A549 (cell line): ENCODE results near the gene CAT. TPM values are rescaled to one million over a fixed set of nuclear protein-coding genes. Genes with fewer than 3 reads are reported as not detected.

Experiments used
- ATAC-seq, 2 experiments: fragments of 200-7000 bp in 1 of 2; fragments of >200 bp in 1 of 2; cut with Nextera tagmentation in 1 of 2; cut with Tn5 transposase in 1 of 2; 3 replicates each; pipeline versions ENCODE4 v1.8.0 to v1.9.1; 2018 to 2020; ENCODE audit warnings: mild to moderate bottlenecking in 1 of 2, moderate library complexity in 1 of 2
- CTCF ChIA-PET: fragments of 300-600 bp; sonication (Branson Sonifier 250); formaldehyde crosslinking; extraction: SDS; loops from one replicate; lab custom pipeline; 2021; ENCODE audit warnings: antibody characterized with exemption, inconsistent platforms; lab: Yijun Ruan, JAX
- POLR2A ChIA-PET: fragments of 350-600 bp; formaldehyde crosslinking; extraction: SDS; loops from one replicate; lab custom pipeline; 2021; ENCODE audit warnings: antibody characterized with exemption, inconsistent platforms; lab: Yijun Ruan, JAX
- DNase-seq, 2 experiments: peaks; one replicate each; pipeline versions ENCODE4 v3.0.0 to v3.0.0-alpha.2; 2011 to 2016; ENCODE audit warnings: low read depth in 1 of 2, low spot score in 1 of 2
- FAIRE-seq: peaks from 2 replicates; lab custom pipeline; 2011; peaks lifted over from hg19 to GRCh38; lab: Jason Lieb, UNC
- H3K27ac ChIP-seq, 2 experiments: fragments of >200 bp; sonication (Bioruptor Twin); formaldehyde crosslinking; 3 replicates each; pipeline ENCODE4 v1.5.1; 2016 to 2017
- H3K4me1 ChIP-seq: fragments of >200 bp; sonication (Bioruptor Twin); formaldehyde crosslinking; 3 replicates; pipeline ENCODE4 v1.6.1; 2016
- H3K4me2 ChIP-seq: fragments of >200 bp; sonication (Bioruptor Twin); formaldehyde crosslinking; 3 replicates; pipeline ENCODE4 v1.6.1; 2016
- H3K4me3 ChIP-seq: fragments of >200 bp; sonication (Bioruptor Twin); formaldehyde crosslinking; 3 replicates; pipeline ENCODE4 v1.5.1; 2016
- H3K9me3 ChIP-seq: fragments of >200 bp; sonication (Bioruptor Twin); formaldehyde crosslinking; 3 replicates; pipeline ENCODE4 v1.6.1; 2016
- ATOH8 ChIP-seq: fragments of 250-450 bp; sonication (Bioruptor Pico); IDR thresholded peaks from 2 replicates; pipeline ENCODE4 v1.5.0; 2020; ENCODE audit warnings: low read depth, mild to moderate bottlenecking, moderate library complexity
- CBX8 ChIP-seq: fragments of 200-600 bp; sonication (generic); IDR thresholded peaks from 2 replicates; pipeline ENCODE4 v1.6.1; 2016
- CHD2 ChIP-seq: fragments of 150-350 bp; IDR thresholded peaks from 2 replicates; pipeline ENCODE4 v1.6.1; 2014; ENCODE audit warnings: low read length; ENCODE audit not compliant: partially characterized antibody
- EHF ChIP-seq: fragments of 250-450 bp; sonication (Bioruptor Pico); IDR thresholded peaks from 2 replicates; pipeline ENCODE4 v1.5.0; 2020; ENCODE audit warnings: mild to moderate bottlenecking
- EHMT2 ChIP-seq: fragments of 200-600 bp; sonication (generic); IDR thresholded peaks from 2 replicates; pipeline ENCODE4 v1.6.1; 2016; ENCODE audit warnings: antibody characterized with exemption, low read depth, mild to moderate bottlenecking, moderate library complexity
- ELK1 ChIP-seq: fragments of 150-350 bp; IDR thresholded peaks from 2 replicates; pipeline ENCODE4 v1.6.1; 2014; ENCODE audit warnings: low read depth, mild to moderate bottlenecking, low read length
- EP300 ChIP-seq, 2 experiments: fragments of >200 bp; sonication (Bioruptor Twin); formaldehyde crosslinking; IDR thresholded peaks; 2 replicates in 1 of 2; 3 replicates in 1 of 2; pipeline ENCODE4 v1.6.1; 2016 to 2017
- FOXS1 ChIP-seq: fragments of 250-450 bp; sonication (Bioruptor Pico); IDR thresholded peaks from 2 replicates; pipeline ENCODE4 v1.5.0; 2020; ENCODE audit warnings: mild to moderate bottlenecking, moderate library complexity
- HES2 ChIP-seq: fragments of >200 bp; sonication (Bioruptor Twin); formaldehyde crosslinking; IDR thresholded peaks from 2 replicates; pipeline ENCODE4 v1.6.1; 2016
- HMGXB4 ChIP-seq: fragments of 250-450 bp; sonication (Bioruptor Pico); IDR thresholded peaks from 2 replicates; pipeline ENCODE4 v1.5.0; 2021; ENCODE audit warnings: mild to moderate bottlenecking, moderate library complexity, borderline replicate concordance
- JUNB ChIP-seq: fragments of >200 bp; sonication (Bioruptor Twin); formaldehyde crosslinking; IDR thresholded peaks from 2 replicates; pipeline ENCODE4 v1.6.1; 2016
- MAX ChIP-seq: IDR thresholded peaks from 2 replicates; pipeline ENCODE4 v1.6.1; 2012
- MAZ ChIP-seq: fragments of 150-350 bp; IDR thresholded peaks from 2 replicates; pipeline ENCODE4 v1.6.1; 2014; ENCODE audit warnings: antibody characterized with exemption, low read depth, low read length, borderline replicate concordance
- MYC ChIP-seq: IDR thresholded peaks from 2 replicates; pipeline ENCODE4 v1.6.1; 2012; ENCODE audit warnings: mild to moderate bottlenecking, inconsistent platforms, low read length, improper control_type of control experiment, borderline replicate concordance
- NFE2L2 ChIP-seq: fragments of 150-350 bp; conservative IDR thresholded peaks from 2 replicates; pipeline ENCODE4 v1.6.1; 2014; ENCODE audit warnings: low read length
- RARB ChIP-seq: fragments of 250-450 bp; sonication (Bioruptor Pico); IDR thresholded peaks from 2 replicates; pipeline ENCODE4 v1.8.0; 2021; ENCODE audit warnings: mild to moderate bottlenecking, moderate library complexity
- REST ChIP-seq: fragments of 200-600 bp; sonication (generic); IDR thresholded peaks from 2 replicates; pipeline ENCODE4 v1.6.1; 2016; ENCODE audit warnings: antibody characterized with exemption, mild to moderate bottlenecking, moderate library complexity
- RFX5 ChIP-seq: fragments of 450-650 bp; IDR thresholded peaks from 2 replicates; pipeline ENCODE4 v1.7.1; 2014; ENCODE audit warnings: antibody characterized with exemption, mild to moderate bottlenecking, moderate library complexity
- RNF2 ChIP-seq: fragments of 200-600 bp; sonication (generic); IDR thresholded peaks from 2 replicates; pipeline ENCODE4 v1.6.1; 2016; ENCODE audit warnings: low read depth, mild to moderate bottlenecking, antibody characterized with exemption, moderate library complexity, borderline replicate concordance
- USF2 ChIP-seq: fragments of 450-650 bp; IDR thresholded peaks from 2 replicates; pipeline ENCODE4 v1.6.1; 2014; ENCODE audit warnings: antibody characterized with exemption
- ZSCAN20 ChIP-seq: fragments of 250-450 bp; sonication (Bioruptor Pico); IDR thresholded peaks from 2 replicates; pipeline ENCODE4 v1.8.0; 2022; ENCODE audit warnings: mild to moderate bottlenecking, moderate library complexity
- WGBS: methylation state at CpG from one replicate; pipeline ENCODE4 v1.1.6; 2017; ENCODE audit errors: missing lambda C conversion rate; 5-methylcytosine and 5-hydroxymethylcytosine counted together
- polyA plus RNA-seq, 4 experiments: library from polyadenylated mRNA; depleted of rRNA in 3 of 4; stranded (reverse); fragments of >200 nt; fragmentation: RNase III in 1 of 4; extraction: RNeasy Plus Mini Kit Qiagen cat#74134 plus additional on column Dnase treatment in 1 of 4; gene quantifications; 2 replicates in 3 of 4; 3 replicates in 1 of 4; pipeline ENCODE4 v1.2.3, GENCODE V29; 2011 to 2017

The CAT gene
- polyA plus RNA-seq, 2 of the 4 experiments (the other 2 are of a cell fraction) = 51.2 to 74.2 TPM

- WGBS = 92% methylated on average over 1 of the region's 1 CpG
- Histone ChIP-seq H3K9me3 (no peaks in the 10 kb centered on the region), H3K4me2 (peak overlapping the region; percentile 54; the same call in 2 of the 3 replicates), H3K4me3 (no peak overlapping the region), H3K27ac (peak overlapping the region; percentile 83 to 88), H3K4me1 (peaks cover 44% of the 10 kb centered on the region)
- TF ChIP-seq MYC (no peak), EHF (CRISPR knock-in tag) (no peak), JUNB (no peak)
- DNase-seq (no peak), ATAC-seq (no peak), FAIRE-seq (no peak)
- CTCF ChIA-PET = interaction anchor here (0.6 to 3.5 kb wide), 3 partner anchors 60 to 166 kb away, joined by 3 to 13 read pairs (median 7); no protein-coding TSS in a partner anchor
- POLR2A ChIA-PET = no interaction called here
Observed at GRCh38 chr11:34425867-34426266, 12.9 kb upstream of the CAT start.

- Histone ChIP-seq H3K9me3 (no peaks in the 10 kb centered on the region), H3K4me2 (peak overlapping the region; percentile 54), H3K4me3 (no peak overlapping the region), H3K27ac (peak overlapping the region; percentile 83 to 88)
- ATAC-seq (peak; percentile 35 to 70; a peak in 5 of 6 replicates), FAIRE-seq (no peak), DNase-seq (no peak)
- WGBS = 72% methylated on average over 3 of the region's 3 CpGs
- CTCF ChIA-PET = interaction anchor here (1.0 to 3.5 kb wide), 4 partner anchors 61 to 86 kb away, joined by 3 to 13 read pairs (median 5); no protein-coding TSS in a partner anchor
- TF ChIP-seq RNF2 (no peak), RARB (CRISPR knock-in tag) (no peak), MAZ (no peak), FOXS1 (CRISPR knock-in tag) (no peak), ZSCAN20 (CRISPR knock-in tag) (0 out of 2 replicates have a peak, but pooled peaks have one; percentile 12)
- TF ChIP-seq, all 56 proteins: peak for 1
- POLR2A ChIA-PET = interaction anchor here (1.0 to 1.7 kb wide), 4 partner anchors 11 to 69 kb away, joined by 5 to 8 read pairs (median 6); partner anchors contain the start of gene ABTB2
- peaks cover 44% of the 10 kb centered on the region for H3K4me1 ChIP-seq
Observed at GRCh38 chr11:34426766-34427185, 12.0 kb upstream of the CAT start.

- WGBS = 1% methylated on average over 4 of the region's 4 CpGs
- peak overlapping the region; percentile 54 for H3K4me2 ChIP-seq
- ChIA-PET CTCF (interaction anchor here (0.6 to 3.5 kb wide), 5 partner anchors 12 to 1121 kb away, joined by 3 to 13 read pairs (median 3); no protein-coding TSS in a partner anchor), POLR2A (interaction anchor here (0.6 to 1.7 kb wide), 8 partner anchors 11 to 621 kb away, joined by 3 to 8 read pairs (median 6); partner anchors contain the start of gene ABTB2)
- peak; percentile 98 to 99 for ATAC-seq
- H3K27ac ChIP-seq = peak overlapping the region; percentile 83 to 88
- H3K9me3 ChIP-seq = no peaks in the 10 kb centered on the region
- peaks cover 41% of the 10 kb centered on the region for H3K4me1 ChIP-seq
- FAIRE-seq = peak; percentile 59
- DNase-seq = peak; percentile 62 to 89
- H3K4me3 ChIP-seq = no peak overlapping the region
- TF ChIP-seq USF2 = no peak
- TF ChIP-seq HMGXB4 (CRISPR knock-in tag) = no peak
- no peak for TF ChIP-seq RNF2
- TF ChIP-seq NFE2L2 = peak; percentile 92
- peak; percentile 95 for TF ChIP-seq HES2
- no peak for TF ChIP-seq CBX8
- no peak for TF ChIP-seq EHMT2
- TF ChIP-seq RARB (CRISPR knock-in tag) = no peak
- no peak for TF ChIP-seq CHD2
- TF ChIP-seq ELK1 = no peak
- peak; percentile 43; the same call in 1 of the 2 replicates for TF ChIP-seq MAX
- no peak for TF ChIP-seq EHF (CRISPR knock-in tag)
- TF ChIP-seq EP300 (IDR thresholded peaks at IDR 0.05) = peak; percentile 81 to 87; a peak in 4 of 5 replicates
- no peak for TF ChIP-seq RFX5
- no peak for TF ChIP-seq REST
- no peak for TF ChIP-seq ATOH8 (CRISPR knock-in tag)
Observed at GRCh38 chr11:34427186-34427805, 11.4 kb upstream of the CAT start.
